ENCODE data around the gene TMEM62. TPM values are rescaled to one million over a fixed set of nuclear protein-coding genes. Genes with fewer than 3 reads are reported as not detected.
A peak's percentile ranks its signal among the peaks of the same experiment; 100 is the strongest.

Gene TMEM62
- total RNA-seq, 4 donors from 2014 or later: 15.8 to 49.2 (median 22.1) TPM

DNA sequence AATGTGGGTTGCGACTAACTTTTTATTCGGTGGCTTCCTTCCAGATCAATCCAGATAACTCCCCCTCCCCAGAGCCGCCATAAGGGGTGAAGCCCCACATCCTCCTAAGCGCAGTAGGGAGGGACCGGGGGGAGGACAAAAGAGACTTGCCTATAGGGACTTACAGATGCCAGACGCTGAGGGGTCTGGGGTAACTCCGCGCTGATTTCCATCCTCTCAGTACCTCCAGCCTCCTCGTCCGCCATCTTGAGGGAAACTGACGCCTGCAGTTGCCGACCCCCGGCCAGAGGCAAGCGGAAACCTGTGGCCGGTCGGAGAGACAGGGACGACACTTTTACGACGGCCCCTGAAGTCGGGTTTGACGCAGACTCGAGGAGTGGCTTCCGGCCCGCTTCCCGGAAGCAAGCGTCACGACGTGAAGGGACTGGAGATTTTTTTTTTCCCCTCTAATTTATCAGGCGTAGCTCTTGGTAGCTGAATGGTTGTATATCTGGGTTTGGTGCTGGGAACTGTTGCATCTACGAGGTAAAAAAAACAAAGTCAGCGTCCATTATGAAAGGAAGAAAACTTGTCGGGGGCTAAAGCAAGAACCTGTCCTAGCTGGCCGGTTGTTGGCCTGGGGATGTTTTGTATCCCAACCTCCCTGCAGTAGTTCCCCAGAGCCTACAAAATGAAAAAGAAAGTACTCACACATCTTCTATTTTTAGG is 27.5 kb upstream of the TMEM62 start, which contains the start of gene UBR1:
Gene UBR1 (minus strand): TSS at position 261 of the 708 bp plus-strand sequence. CDS start 16 bp downstream, at position 245.
- peaks cover 0 to 3% (median 0%) of the 10 kb centered on the region in 3 donors for H3K36me3 ChIP-seq
- H3K4me3 ChIP-seq: peak within 1 kb of the TSS; percentile 66 to 94 (median 77)
- peak within 1 kb of the TSS; percentile 86 to 95 (median 88) for H3K27ac ChIP-seq
- no peaks in the 10 kb centered on the region for H3K9me3 ChIP-seq
- peaks cover 6 to 54% (median 24%) of the 10 kb centered on the region in 3 donors for H3K4me1 ChIP-seq
- peak in 3 of 4 donors; percentile 25 to 62 (median 61) for TF ChIP-seq POLR2A (IDR thresholded peaks at IDR 0.05)
- TF ChIP-seq, protein P1, sequence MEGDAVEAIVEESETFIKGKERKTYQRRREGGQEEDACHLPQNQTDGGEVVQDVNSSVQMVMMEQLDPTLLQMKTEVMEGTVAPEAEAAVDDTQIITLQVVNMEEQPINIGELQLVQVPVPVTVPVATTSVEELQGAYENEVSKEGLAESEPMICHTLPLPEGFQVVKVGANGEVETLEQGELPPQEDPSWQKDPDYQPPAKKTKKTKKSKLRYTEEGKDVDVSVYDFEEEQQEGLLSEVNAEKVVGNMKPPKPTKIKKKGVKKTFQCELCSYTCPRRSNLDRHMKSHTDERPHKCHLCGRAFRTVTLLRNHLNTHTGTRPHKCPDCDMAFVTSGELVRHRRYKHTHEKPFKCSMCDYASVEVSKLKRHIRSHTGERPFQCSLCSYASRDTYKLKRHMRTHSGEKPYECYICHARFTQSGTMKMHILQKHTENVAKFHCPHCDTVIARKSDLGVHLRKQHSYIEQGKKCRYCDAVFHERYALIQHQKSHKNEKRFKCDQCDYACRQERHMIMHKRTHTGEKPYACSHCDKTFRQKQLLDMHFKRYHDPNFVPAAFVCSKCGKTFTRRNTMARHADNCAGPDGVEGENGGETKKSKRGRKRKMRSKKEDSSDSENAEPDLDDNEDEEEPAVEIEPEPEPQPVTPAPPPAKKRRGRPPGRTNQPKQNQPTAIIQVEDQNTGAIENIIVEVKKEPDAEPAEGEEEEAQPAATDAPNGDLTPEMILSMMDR (IDR thresholded peaks at IDR 0.05): no peak
- intact Hi-C loops (cut with DNase I): no loop called here
- WGBS, 2 donors: 0 to 1% methylated on average over 16 to 30 of the region's 33 CpGs
- no peaks in the 10 kb centered on the region for H3K27me3 ChIP-seq
- DNase-seq: peak; percentile 36

DNA sequence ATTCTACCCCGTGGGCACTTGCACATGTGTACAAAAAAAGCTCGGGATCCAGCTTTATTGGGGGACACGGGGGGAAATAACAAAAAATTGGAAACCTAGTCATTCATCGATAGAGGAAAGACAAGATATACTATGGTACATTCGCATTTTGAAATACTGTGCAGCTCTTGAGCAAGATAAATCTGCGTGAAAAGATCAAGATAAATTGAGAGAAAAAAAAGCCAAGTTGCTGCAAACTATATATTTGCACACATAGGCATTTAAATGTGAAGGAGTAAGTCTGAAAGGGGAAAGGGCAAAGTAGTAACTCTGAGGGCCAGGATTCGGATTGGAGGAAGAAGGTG is 26.9 kb upstream of the TMEM62 start:
- intact Hi-C loops (cut with DNase I): no loop called here
- no peaks in the 10 kb centered on the region for H3K9me3 ChIP-seq
- H3K27ac ChIP-seq: peak overlapping the region; percentile 86 to 95 (median 88)
- no peak for DNase-seq
- H3K27me3 ChIP-seq: no peaks in the 10 kb centered on the region
- peak overlapping the region; percentile 66 to 94 (median 77) for H3K4me3 ChIP-seq
- no peaks in the 10 kb centered on the region for H3K36me3 ChIP-seq
- TF ChIP-seq, protein P1 (IDR thresholded peaks at IDR 0.05): no peak
- no peak for TF ChIP-seq POLR2A (IDR thresholded peaks at IDR 0.05)
- peaks cover 6 to 49% (median 19%) of the 10 kb centered on the region in 3 donors for H3K4me1 ChIP-seq
- 19 to 21% methylated on average over 7 of the region's 7 CpGs for WGBS, 2 donors

DNA sequence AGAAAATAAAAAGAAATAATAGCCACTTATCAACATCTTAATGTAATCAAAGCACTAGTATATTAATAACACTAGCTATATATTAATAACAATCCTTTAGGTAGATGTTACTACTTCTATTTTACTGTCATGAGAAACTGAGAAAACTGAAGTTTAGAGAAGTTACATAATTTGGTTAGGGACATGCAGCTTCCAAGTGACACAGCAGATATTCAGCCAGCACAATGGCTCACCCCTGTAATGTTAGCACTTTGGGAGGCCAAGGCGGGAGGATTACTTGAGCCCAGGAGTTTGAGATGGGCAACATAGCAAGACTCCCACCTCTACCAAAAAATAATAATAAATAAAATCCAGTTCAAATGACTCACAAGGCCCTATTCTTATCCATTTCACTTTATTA is 25.6 kb upstream of the TMEM62 start:
- H3K9me3 ChIP-seq: no peaks in the 10 kb centered on the region
- H3K27me3 ChIP-seq: no peaks in the 10 kb centered on the region
- WGBS, 2 donors: 78 to 94% methylated on average over 1 of the region's 1 CpG
- TF ChIP-seq, protein P1 (IDR thresholded peaks at IDR 0.05): no peak
- no peak for TF ChIP-seq POLR2A (IDR thresholded peaks at IDR 0.05)
- H3K27ac ChIP-seq: no peak overlapping the region
- no peak for DNase-seq
- intact Hi-C loops (cut with DNase I): no loop called here
- no peak overlapping the region for H3K4me3 ChIP-seq
- peaks cover 6 to 36% (median 18%) of the 10 kb centered on the region in 3 donors for H3K4me1 ChIP-seq
- no peaks in the 10 kb centered on the region for H3K36me3 ChIP-seq

DNA sequence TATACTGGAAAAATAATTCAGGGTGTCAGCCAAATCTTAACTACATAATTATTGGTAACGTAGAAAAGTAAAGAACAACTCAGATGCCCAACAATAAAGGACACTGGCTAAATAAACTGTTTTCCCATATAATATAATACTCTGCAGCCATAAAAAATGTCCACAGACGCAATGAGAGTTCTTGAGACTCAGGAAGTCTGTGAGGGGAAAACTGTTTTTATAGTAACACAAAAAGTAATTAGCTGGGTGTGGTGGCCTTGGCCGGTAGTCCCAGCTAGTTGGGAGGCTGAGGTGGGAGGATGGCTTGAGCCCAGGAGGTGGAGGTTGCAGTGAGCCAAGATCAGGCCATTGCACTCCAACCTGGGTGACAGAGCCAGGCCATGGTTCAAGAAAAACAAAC is 22.0 kb upstream of the TMEM62 start:
- Histone ChIP-seq H3K27me3 (peaks cover 0 to 4% (median 0%) of the 10 kb centered on the region in 4 donors), H3K36me3 (no peaks in the 10 kb centered on the region), H3K9me3 (no peaks in the 10 kb centered on the region), H3K4me1 (peaks cover 0 to 6% (median 0%) of the 10 kb centered on the region in 3 donors), H3K4me3 (no peak overlapping the region), H3K27ac (no peak overlapping the region)
- intact Hi-C loops (cut with DNase I): no loop called here
- DNase-seq: no peak
- no peak for TF ChIP-seq POLR2A (IDR thresholded peaks at IDR 0.05)
- TF ChIP-seq, protein P1 (IDR thresholded peaks at IDR 0.05): no peak
- WGBS, 2 donors: 47 to 59% methylated on average over 3 of the region's 3 CpGs

DNA sequence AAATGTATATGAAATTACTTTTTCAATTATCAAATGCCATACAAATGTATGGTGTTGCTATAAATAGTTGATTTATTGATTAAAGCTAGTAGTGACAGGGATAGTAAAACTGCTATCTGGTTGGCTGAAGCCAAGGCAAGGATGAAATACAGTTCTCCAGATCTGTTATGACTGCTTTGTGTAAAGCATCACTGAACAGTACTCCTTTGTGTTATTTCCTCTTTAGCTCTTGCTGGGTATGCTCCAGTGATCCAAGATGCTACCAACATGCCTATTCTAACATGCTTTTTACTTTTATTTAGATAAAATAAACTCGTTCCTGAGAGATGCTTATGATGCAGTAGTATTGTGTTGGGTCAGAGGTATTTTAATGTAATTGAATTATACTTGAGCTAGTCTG is 15.1 kb upstream of the TMEM62 start:
- no peaks in the 10 kb centered on the region for H3K36me3 ChIP-seq
- H3K27ac ChIP-seq: no peak overlapping the region
- H3K27me3 ChIP-seq: peaks cover 0 to 4% (median 0%) of the 10 kb centered on the region in 4 donors
- TF ChIP-seq, protein P1 (IDR thresholded peaks at IDR 0.05): no peak
- TF ChIP-seq POLR2A (IDR thresholded peaks at IDR 0.05): no peak
- intact Hi-C loops (cut with DNase I): no loop called here
- H3K9me3 ChIP-seq: no peaks in the 10 kb centered on the region
- DNase-seq: no peak
- H3K4me1 ChIP-seq: peaks cover 0 to 7% (median 0%) of the 10 kb centered on the region in 3 donors
- H3K4me3 ChIP-seq: no peak overlapping the region
- WGBS, 2 donors: 26 to 61% methylated on average over 1 of the region's 1 CpG
